GM23338 (cell line): Measurements from ENCODE around the gene ENTPD8. TPM values are rescaled to one million over a fixed set of nuclear protein-coding genes. Genes with fewer than 3 reads are reported as not detected.

Experiments used
- ATAC-seq: fragments of 200-7000 bp; cut with Tn5 transposase; 3 replicates; pipeline ENCODE4 v1.9.1; 2020
- DNase-seq: peaks from one replicate; pipeline ENCODE4 v3.0.0-alpha.2; 2015; ENCODE audit warnings: low spot score
- H2AFZ ChIP-seq: fragments of 200-600 bp; sonication (generic); 2 replicates; pipeline ENCODE4 v1.8.0; 2016; ENCODE audit warnings: antibody characterized with exemption, mild to moderate bottlenecking, moderate library complexity
- H3F3A ChIP-seq: fragments of 200-600 bp; sonication (generic); replicated peaks from 2 replicates; pipeline ENCODE4 v1.8.0; 2017; ENCODE audit warnings: antibody characterized with exemption, mixed run types, low read depth
- H3K27ac ChIP-seq: fragments of 200-600 bp; sonication (generic); 2 replicates; pipeline ENCODE4 v1.6.1; 2016; ENCODE audit warnings: low read depth
- H3K27me3 ChIP-seq: fragments of 200-600 bp; sonication (generic); 2 replicates; pipeline ENCODE4 v1.8.0; 2016; ENCODE audit warnings: mild to moderate bottlenecking, mixed run types, moderate library complexity; ENCODE audit not compliant: insufficient read depth
- H3K36me3 ChIP-seq: fragments of 200-600 bp; sonication (generic); 2 replicates; pipeline ENCODE4 v1.8.0; 2016; ENCODE audit warnings: mild to moderate bottlenecking; ENCODE audit not compliant: insufficient read depth
- H3K4me1 ChIP-seq: fragments of 200-600 bp; sonication (generic); 2 replicates; pipeline ENCODE4 v1.8.0; 2016; ENCODE audit warnings: mild to moderate bottlenecking, moderate library complexity; ENCODE audit not compliant: insufficient read depth
- H3K4me2 ChIP-seq: fragments of 200-600 bp; sonication (generic); 2 replicates; pipeline ENCODE4 v1.7.1; 2017; ENCODE audit warnings: mixed run types
- H3K4me3 ChIP-seq: fragments of 200-600 bp; sonication (generic); 2 replicates; pipeline ENCODE4 v1.6.1; 2016; ENCODE audit warnings: mixed run types
- H3K79me2 ChIP-seq: fragments of 200-600 bp; sonication (generic); replicated peaks from 2 replicates; pipeline ENCODE4 v1.8.0; 2017; ENCODE audit warnings: mild to moderate bottlenecking; ENCODE audit not compliant: insufficient read depth
- H3K9me2 ChIP-seq: fragments of 200-600 bp; sonication (generic); 2 replicates; pipeline ENCODE4 v1.8.0; 2017; ENCODE audit not compliant: insufficient read depth
- H4K20me1 ChIP-seq: fragments of 200-600 bp; sonication (generic); replicated peaks from 2 replicates; pipeline ENCODE4 v1.8.0; 2017; ENCODE audit warnings: mild to moderate bottlenecking; ENCODE audit not compliant: insufficient read depth
- H3K27ac Mint-ChIP-seq: 2 replicates; pipeline ENCODE4 v1.8.0; 2020; ENCODE audit warnings: inconsistent platforms, mild to moderate bottlenecking, moderate library complexity, mixed read lengths
- H3K27me3 Mint-ChIP-seq: 3 replicates; pipeline ENCODE4 v1.8.0; 2022; ENCODE audit warnings: low read depth, mild to moderate bottlenecking, moderate library complexity, mixed read lengths, inconsistent platforms; ENCODE audit not compliant: insufficient read depth, poor library complexity
- H3K36me3 Mint-ChIP-seq: 3 replicates; pipeline ENCODE4 v1.8.0; 2021; ENCODE audit warnings: low read depth, mild to moderate bottlenecking, inconsistent platforms, moderate library complexity, mixed read lengths
- H3K4me1 Mint-ChIP-seq: 3 replicates; pipeline ENCODE4 v1.8.0; 2020; ENCODE audit warnings: mild to moderate bottlenecking, inconsistent platforms, mixed read lengths
- H3K4me3 Mint-ChIP-seq: 3 replicates; pipeline ENCODE4 v1.8.0; 2021; ENCODE audit warnings: moderate library complexity, mild to moderate bottlenecking, inconsistent platforms, mixed read lengths
- H3K9me3 Mint-ChIP-seq: 3 replicates; pipeline ENCODE4 v1.8.0; 2020; ENCODE audit warnings: moderate library complexity, mild to moderate bottlenecking, inconsistent platforms, mixed read lengths
- CREB1 ChIP-seq: fragments of 250-450 bp; sonication (Bioruptor Pico); IDR thresholded peaks from 2 replicates; pipeline ENCODE4 v1.5.0; 2020; ENCODE audit warnings: low read depth, mild to moderate bottlenecking, moderate library complexity
- CTCF ChIP-seq, 2 experiments: fragments of 200-600 bp in 1 of 2; sonication (generic) in 1 of 2; conservative IDR thresholded peaks; 2 replicates each; pipeline versions ENCODE4 v1.5.1 to v1.6.1; 2016 to 2017; ENCODE audit warnings: antibody characterized with exemption in 2 of 2, low read depth in 2 of 2, mild to moderate bottlenecking in 2 of 2, moderate library complexity in 1 of 2
- ETS1 ChIP-seq: IDR thresholded peaks from 2 replicates; pipeline ENCODE4 v1.6.1; 2016; ENCODE audit warnings: antibody characterized with exemption
- EZH2 ChIP-seq: fragments of 200-600 bp; sonication (generic); IDR thresholded peaks from one replicate; pipeline ENCODE4 v1.8.0; 2017; ENCODE audit warnings: antibody characterized with exemption, mild to moderate bottlenecking, low read depth; ENCODE audit not compliant: unreplicated experiment
- EZH2phosphoT487 ChIP-seq: fragments of 200-600 bp; sonication (generic); IDR thresholded peaks from one replicate; pipeline ENCODE4 v1.8.1; 2018; ENCODE audit warnings: antibody characterized with exemption; ENCODE audit not compliant: unreplicated experiment
- JUNB ChIP-seq: IDR thresholded peaks from one replicate; pipeline ENCODE4 v1.6.1; 2016; ENCODE audit warnings: antibody characterized with exemption; ENCODE audit not compliant: unreplicated experiment
- NANOG ChIP-seq: IDR thresholded peaks from 2 replicates; pipeline ENCODE4 v1.6.1; 2016; ENCODE audit warnings: antibody characterized with exemption, borderline replicate concordance
- POLR2AphosphoS5 ChIP-seq: IDR thresholded peaks from 2 replicates; pipeline ENCODE4 v1.6.1; 2016; ENCODE audit warnings: antibody characterized with exemption, low read depth
- REST ChIP-seq: IDR thresholded peaks from one replicate; pipeline ENCODE4 v1.6.1; 2018; ENCODE audit warnings: antibody characterized with exemption; ENCODE audit not compliant: unreplicated experiment
- STAT1 ChIP-seq: IDR thresholded peaks from one replicate; pipeline ENCODE4 v1.6.1; 2016; ENCODE audit warnings: antibody characterized with exemption; ENCODE audit not compliant: unreplicated experiment
- ZNF114 ChIP-seq: fragments of 250-450 bp; sonication (Bioruptor Pico); IDR thresholded peaks from 2 replicates; pipeline ENCODE4 v1.5.0; 2020; ENCODE audit warnings: mild to moderate bottlenecking, moderate library complexity
- ZNF331 ChIP-seq: fragments of 250-450 bp; sonication (Bioruptor Pico); IDR thresholded peaks from 2 replicates; pipeline ENCODE4 v1.5.0; 2020; ENCODE audit warnings: low read depth, mild to moderate bottlenecking, moderate library complexity
- ZNF462 ChIP-seq: fragments of 250-450 bp; sonication (Bioruptor Pico); IDR thresholded peaks from 2 replicates; pipeline ENCODE4 v1.5.0; 2020; ENCODE audit warnings: mild to moderate bottlenecking, moderate library complexity
- polyA plus RNA-seq: library from polyadenylated mRNA; unstranded; fragments of >200 nt; fragmentation: Nextera tagmentation; extraction: Ambion mirVana; gene quantifications from 2 replicates; pipeline ENCODE4 v1.2.1, GENCODE V29; 2016
- total RNA-seq: library from RNA; depleted of rRNA; stranded (reverse); fragments of >200 nt; shearing (Covaris generic); gene quantifications from 2 replicates; pipeline ENCODE4 v1.2.3, GENCODE V29; 2014

Gene ENTPD8
- total and polyA plus RNA-seq, 2 experiments from 2014 or later: 0.42 to 0.89 TPM

- Histone ChIP-seq H3K27ac (no peak overlapping the region), H3K27me3 (no peaks in the 10 kb centered on the region), H2AFZ (no peak overlapping the region), H3K9me2 (no peaks in the 10 kb centered on the region), H4K20me1 (no peaks in the 10 kb centered on the region), H3K4me3 (no peak overlapping the region), H3K4me1 (no peaks in the 10 kb centered on the region), H3K79me2 (no peaks in the 10 kb centered on the region), H3K36me3 (no peaks in the 10 kb centered on the region), H3K4me2 (no peak overlapping the region), H3F3A (no peaks in the 10 kb centered on the region)
- H3K36me3 Mint-ChIP-seq: no peaks in the 10 kb centered on the region
- no peaks in the 10 kb centered on the region for H3K9me3 Mint-ChIP-seq
- no peaks in the 10 kb centered on the region; the same call in 2 of the 3 replicates for H3K4me1 Mint-ChIP-seq
- H3K4me3 Mint-ChIP-seq: no peak overlapping the region
- H3K27me3 Mint-ChIP-seq: peaks cover 3% of the 10 kb centered on the region
- TF ChIP-seq CREB1 (CRISPR knock-in tag) (no peak), POLR2AphosphoS5 (no peak), NANOG (no peak), ZNF114 (no peak), ZNF462 (CRISPR knock-in tag) (no peak), EZH2phosphoT487 (no peak), STAT1 (no peak), JUNB (no peak), ZNF331 (CRISPR knock-in tag) (no peak), REST (no peak), CTCF (conservative IDR thresholded peaks at IDR 0.05; ENCODE audit: low read depth in 2 of 2) (no peak), EZH2 (no peak), ETS1 (no peak)
- DNase-seq (no peak), ATAC-seq (no peak)
- no peak overlapping the region for H3K27ac Mint-ChIP-seq
Observed at GRCh38 chr9:137484551-137485315, 43.6 kb upstream of the ENTPD8 start.
